ENCODE data around the gene CHAT. TPM values are rescaled to one million over a fixed set of nuclear protein-coding genes. Genes with fewer than 3 reads are reported as not detected.

CHAT gene
- total RNA-seq, 2 experiments from 2014 or later, result not detected

DNA sequence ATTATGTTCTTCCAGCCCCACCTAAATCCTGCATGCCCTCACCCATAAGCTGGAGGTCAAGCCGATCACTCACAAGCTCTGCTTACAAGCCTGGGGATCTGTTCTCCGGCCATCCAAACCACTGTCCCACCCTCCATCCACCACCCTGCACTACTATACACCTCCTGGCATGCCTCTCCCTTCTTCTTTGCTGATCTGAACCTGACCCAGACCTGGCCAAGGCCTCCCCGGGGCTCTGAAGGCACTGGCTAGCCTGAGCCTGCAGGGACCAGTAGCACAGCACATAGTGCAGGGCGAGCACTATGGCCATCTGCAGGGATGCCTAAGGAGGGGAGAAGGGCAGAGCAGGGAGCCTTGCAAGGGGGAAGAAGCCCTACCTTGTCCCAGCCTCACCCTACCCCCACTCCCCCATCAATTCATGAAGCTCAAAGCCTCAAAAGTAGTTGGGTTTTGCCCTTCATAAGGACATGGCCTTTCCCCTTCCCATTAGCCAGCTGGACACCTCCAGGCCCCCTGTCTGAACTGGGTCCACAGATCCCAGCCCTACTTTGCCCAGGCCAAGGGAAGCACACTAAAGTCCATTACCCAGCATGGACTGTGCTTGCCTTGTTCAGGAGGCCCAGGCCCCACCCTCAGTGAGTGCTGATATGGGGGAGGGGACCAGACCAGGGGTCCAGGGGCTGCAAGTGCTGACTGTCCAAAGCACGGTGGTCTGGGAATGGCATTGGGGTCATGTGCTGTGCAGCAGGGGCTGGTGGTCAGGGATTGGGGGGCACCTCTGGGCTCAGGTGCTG lies 29.6 kb downstream of the CHAT start:
- no peaks in the 10 kb centered on the region for H3K36me3 Mint-ChIP-seq (ENCODE audit: low read depth)
- DNase-seq (peak in 1 of 14 experiments; percentile 23), ATAC-seq (ENCODE audit: poor library complexity) (no peak)
- Histone ChIP-seq H3K36me3 (ENCODE audit: insufficient read depth, low read length) (no peaks in the 10 kb centered on the region), H3K27ac (ENCODE audit: low read depth in 1 of 2, low read length in 2 of 2) (no peak overlapping the region), H3K9me3 (ENCODE audit: control insufficient read depth in 1 of 2, insufficient read depth in 1 of 2, low read length in 2 of 2) (peaks cover 0 to 23% of the 10 kb centered on the region in 2 experiments), H3K4me3 (ENCODE audit: low read length) (no peak overlapping the region), H3K27me3 (ENCODE audit: control insufficient read depth in 1 of 2, insufficient read depth in 2 of 2, low read length in 2 of 2) (peaks cover 7 to 9% of the 10 kb centered on the region in 2 experiments), H3K4me1 (ENCODE audit: insufficient read depth, low read length) (no peaks in the 10 kb centered on the region)
- no peak overlapping the region for H3K27ac Mint-ChIP-seq
- intact Hi-C loops (cut with DNase I, micrococcal nuclease), result no loop called here
- H3K27me3 Mint-ChIP-seq, result peaks cover 51% of the 10 kb centered on the region
- ChIA-PET CTCF (no interaction called here), POLR2A (no interaction called here)
- no peaks in the 10 kb centered on the region for H3K4me1 Mint-ChIP-seq (ENCODE audit: low read depth)
- no peak overlapping the region for H3K4me3 Mint-ChIP-seq
- TF ChIP-seq, protein P1, sequence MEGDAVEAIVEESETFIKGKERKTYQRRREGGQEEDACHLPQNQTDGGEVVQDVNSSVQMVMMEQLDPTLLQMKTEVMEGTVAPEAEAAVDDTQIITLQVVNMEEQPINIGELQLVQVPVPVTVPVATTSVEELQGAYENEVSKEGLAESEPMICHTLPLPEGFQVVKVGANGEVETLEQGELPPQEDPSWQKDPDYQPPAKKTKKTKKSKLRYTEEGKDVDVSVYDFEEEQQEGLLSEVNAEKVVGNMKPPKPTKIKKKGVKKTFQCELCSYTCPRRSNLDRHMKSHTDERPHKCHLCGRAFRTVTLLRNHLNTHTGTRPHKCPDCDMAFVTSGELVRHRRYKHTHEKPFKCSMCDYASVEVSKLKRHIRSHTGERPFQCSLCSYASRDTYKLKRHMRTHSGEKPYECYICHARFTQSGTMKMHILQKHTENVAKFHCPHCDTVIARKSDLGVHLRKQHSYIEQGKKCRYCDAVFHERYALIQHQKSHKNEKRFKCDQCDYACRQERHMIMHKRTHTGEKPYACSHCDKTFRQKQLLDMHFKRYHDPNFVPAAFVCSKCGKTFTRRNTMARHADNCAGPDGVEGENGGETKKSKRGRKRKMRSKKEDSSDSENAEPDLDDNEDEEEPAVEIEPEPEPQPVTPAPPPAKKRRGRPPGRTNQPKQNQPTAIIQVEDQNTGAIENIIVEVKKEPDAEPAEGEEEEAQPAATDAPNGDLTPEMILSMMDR (IDR thresholded peaks at IDR 0.05), result no peak
- H3K9me3 Mint-ChIP-seq, result no peaks in the 10 kb centered on the region

DNA sequence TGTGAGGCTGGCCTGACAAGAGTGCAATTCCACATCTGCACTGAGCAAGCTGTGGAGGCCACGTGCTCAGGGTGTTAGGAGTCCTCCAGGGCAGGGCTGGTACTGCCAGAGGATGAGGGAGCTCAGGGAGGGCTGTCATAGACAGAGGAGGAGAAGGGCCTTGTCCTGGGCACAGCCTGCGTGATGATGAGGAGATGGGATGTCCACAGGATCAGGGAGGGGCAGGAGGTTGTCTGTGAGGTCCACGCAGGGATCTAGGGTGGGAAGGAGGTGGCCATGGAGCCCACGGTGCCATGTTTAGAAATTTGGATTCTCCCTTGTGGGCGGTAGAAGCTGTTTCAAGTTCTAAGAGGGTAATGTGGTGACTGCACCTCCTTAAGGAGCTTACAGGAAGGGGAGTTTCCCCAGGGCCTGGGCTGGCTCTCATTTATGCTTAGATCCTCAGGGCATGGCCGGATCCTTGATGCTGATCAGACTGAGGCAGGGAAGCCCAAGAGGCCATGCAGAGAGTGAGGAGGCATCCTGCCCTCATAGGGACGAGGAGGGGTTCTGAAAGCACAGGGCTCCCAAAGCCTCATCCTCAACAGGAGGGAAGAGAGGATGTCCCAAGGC lies 30.3 kb downstream of the CHAT start:
- Mint-ChIP-seq H3K27ac (no peak overlapping the region), H3K27me3 (peaks cover 51% of the 10 kb centered on the region), H3K4me1 (ENCODE audit: low read depth) (no peaks in the 10 kb centered on the region), H3K36me3 (ENCODE audit: low read depth) (no peaks in the 10 kb centered on the region), H3K9me3 (no peaks in the 10 kb centered on the region), H3K4me3 (no peak overlapping the region)
- TF ChIP-seq, protein P1 (IDR thresholded peaks at IDR 0.05), result no peak
- no peak overlapping the region for H3K4me3 ChIP-seq (ENCODE audit: low read length)
- H3K4me1 ChIP-seq (ENCODE audit: insufficient read depth, low read length), result no peaks in the 10 kb centered on the region
- peaks cover 7 to 9% of the 10 kb centered on the region in 2 experiments for H3K27me3 ChIP-seq (ENCODE audit: control insufficient read depth in 1 of 2, insufficient read depth in 2 of 2, low read length in 2 of 2)
- no peak overlapping the region for H3K27ac ChIP-seq (ENCODE audit: low read depth in 1 of 2, low read length in 2 of 2)
- ChIA-PET CTCF (no interaction called here), POLR2A (no interaction called here)
- H3K36me3 ChIP-seq (ENCODE audit: insufficient read depth, low read length), result no peaks in the 10 kb centered on the region
- no peak for ATAC-seq (ENCODE audit: poor library complexity)
- DNase-seq, result no peak
- intact Hi-C loops (cut with DNase I, micrococcal nuclease), result no loop called here
- peaks cover 0 to 23% of the 10 kb centered on the region in 2 experiments for H3K9me3 ChIP-seq (ENCODE audit: control insufficient read depth in 1 of 2, insufficient read depth in 1 of 2, low read length in 2 of 2)

GRCh38 chr10:49645417-49645816 lies 31.6 kb downstream of the CHAT start:
- POLR2A ChIA-PET, result no interaction called here
- Histone ChIP-seq H3K27ac (ENCODE audit: low read depth in 1 of 2, low read length in 2 of 2) (no peak overlapping the region), H3K27me3 (ENCODE audit: control insufficient read depth in 1 of 2, insufficient read depth in 2 of 2, low read length in 2 of 2) (peaks cover 7 to 8% of the 10 kb centered on the region in 2 experiments), H3K36me3 (ENCODE audit: insufficient read depth, low read length) (no peaks in the 10 kb centered on the region), H3K9me3 (ENCODE audit: control insufficient read depth in 1 of 2, insufficient read depth in 1 of 2, low read length in 2 of 2) (peaks cover 0 to 23% of the 10 kb centered on the region in 2 experiments), H3K4me3 (ENCODE audit: low read length) (no peak overlapping the region), H3K4me1 (ENCODE audit: insufficient read depth, low read length) (peaks cover 4% of the 10 kb centered on the region)
- H3K27ac Mint-ChIP-seq, result no peak overlapping the region
- DNase-seq (no peak), ATAC-seq (ENCODE audit: poor library complexity) (no peak)
- CTCF ChIA-PET, result no interaction called here
- H3K36me3 Mint-ChIP-seq (ENCODE audit: low read depth), result no peaks in the 10 kb centered on the region
- H3K4me1 Mint-ChIP-seq (ENCODE audit: low read depth), result no peaks in the 10 kb centered on the region
- no peak overlapping the region for H3K4me3 Mint-ChIP-seq
- TF ChIP-seq, protein P1 (IDR thresholded peaks at IDR 0.05), result no peak
- peaks cover 43% of the 10 kb centered on the region for H3K27me3 Mint-ChIP-seq
- intact Hi-C loops (cut with DNase I, micrococcal nuclease), result no loop called here
- H3K9me3 Mint-ChIP-seq, result no peaks in the 10 kb centered on the region

Measured in CD4-positive, alpha-beta T cell (primary cell).